Femur (tissue), 1 donor: Measurements from ENCODE around the gene IGFL1.
A peak's percentile ranks its signal among the peaks of the same experiment; 100 is the strongest.
"Not testable (repeated sequence)": the region's sequence is repeated elsewhere in the genome, so short reads cannot be mapped to it uniquely, and the experiment has no call there.

Experiments used
- DNase-seq: peaks from one replicate; pipeline ENCODE4 v3.0.0-alpha.2; 2017

IGFL1 gene

GRCh38 chr19:46226438-46226973 lies 3.0 kb upstream of the IGFL1 start:
- no peak for DNase-seq

- no peak for DNase-seq
Measured at GRCh38 chr19:46232029-46232428, 2.5 kb downstream of the IGFL1 start.

GRCh38 chr19:46232468-46232867 lies 2.9 kb downstream of the IGFL1 start:
- no peak for DNase-seq

- DNase-seq = no peak
Measured at GRCh38 chr19:46232938-46233621, 3.5 kb downstream of the IGFL1 start.

- DNase-seq = not testable (repeated sequence)
Measured at GRCh38 chr19:46233871-46234270, 4.3 kb downstream of the IGFL1 start.

- DNase-seq = not testable (repeated sequence)
Measured at GRCh38 chr19:46238141-46238540, 8.6 kb downstream of the IGFL1 start.

- no peak for DNase-seq
Measured at GRCh38 chr19:46239193-46240024, 9.9 kb downstream of the IGFL1 start.

- no peak for DNase-seq
Measured at GRCh38 chr19:46240693-46241092, 11.2 kb downstream of the IGFL1 start.

GRCh38 chr19:46241626-46242025 lies 12.1 kb downstream of the IGFL1 start:
- DNase-seq = no peak

GRCh38 chr19:46243081-46243654 lies 13.6 kb downstream of the IGFL1 start:
- DNase-seq = not testable (repeated sequence)

GRCh38 chr19:46250076-46250735 lies 20.7 kb downstream of the IGFL1 start:
- no peak for DNase-seq

GRCh38 chr19:46251416-46251815 lies 21.9 kb downstream of the IGFL1 start:
- no peak for DNase-seq

- DNase-seq = no peak
Measured at GRCh38 chr19:46254776-46255175, 25.2 kb downstream of the IGFL1 start.

- no peak for DNase-seq
Measured at GRCh38 chr19:46256855-46257254, 27.3 kb downstream of the IGFL1 start.

- not testable (repeated sequence) for DNase-seq
Measured at GRCh38 chr19:46261501-46261900, 32.0 kb downstream of the IGFL1 start.

- DNase-seq = not testable (repeated sequence)
Measured at GRCh38 chr19:46262684-46263296, 33.2 kb downstream of the IGFL1 start.

GRCh38 chr19:46264801-46265200 lies 35.3 kb downstream of the IGFL1 start:
- not testable (repeated sequence) for DNase-seq

- peak; percentile 79 for DNase-seq
Measured at GRCh38 chr19:46265217-46265828, 35.8 kb downstream of the IGFL1 start.

GRCh38 chr19:46269101-46269500 lies 39.6 kb downstream of the IGFL1 start:
- DNase-seq = no peak

- DNase-seq = no peak
Measured at GRCh38 chr19:46270521-46271256, 41.1 kb downstream of the IGFL1 start.

GRCh38 chr19:46271481-46272197 lies 42.1 kb downstream of the IGFL1 start:
- DNase-seq = peak; percentile 26
